OCI-M1 (cell line): ENCODE measurements around the gene NELL1.

ENCODE experiments used
- DNase-seq: peaks from one replicate; lab custom pipeline; 2025; lab: John Stamatoyannopoulos, UW

NELL1 gene

GRCh38 chr11:20668131-20668809 lies 1.1 kb upstream of the NELL1 start:
- no peak for DNase-seq

GRCh38 chr11:20669820-20670684 lies 666 bp downstream of the NELL1 start:
- no peak for DNase-seq

- no peak for DNase-seq
These were observed 1.6 kb downstream of the NELL1 start for GRCh38 chr11:20670932-20671403.

GRCh38 chr11:20671856-20672546 lies 2.6 kb downstream of the NELL1 start:
- peak; percentile 29 for DNase-seq

- DNase-seq: peak; percentile 9
These were observed 3.2 kb downstream of the NELL1 start for GRCh38 chr11:20672575-20672974.

- no peak for DNase-seq
These were observed 7.3 kb downstream of the NELL1 start for GRCh38 chr11:20676658-20677057.

- no peak for DNase-seq
These were observed 19.4 kb downstream of the NELL1 start for GRCh38 chr11:20688761-20689160.

- DNase-seq: no peak
These were observed 38.5 kb downstream of the NELL1 start for GRCh38 chr11:20707876-20708275.

- DNase-seq: no peak
These were observed 43.5 kb downstream of the NELL1 start for GRCh38 chr11:20712912-20713311.

- DNase-seq: no peak
These were observed 46.1 kb downstream of the NELL1 start for GRCh38 chr11:20715464-20715863.

GRCh38 chr11:20715931-20716330 lies 46.5 kb downstream of the NELL1 start:
- DNase-seq: no peak

GRCh38 chr11:20719821-20720220 lies 50.4 kb downstream of the NELL1 start:
- no peak for DNase-seq

- DNase-seq: no peak
These were observed 54.0 kb downstream of the NELL1 start for GRCh38 chr11:20723366-20723765.

- DNase-seq: no peak
These were observed 60.3 kb downstream of the NELL1 start for GRCh38 chr11:20729597-20730105.

GRCh38 chr11:20731676-20732215 lies 62.4 kb downstream of the NELL1 start:
- DNase-seq: no peak

- DNase-seq: no peak
These were observed 69.7 kb downstream of the NELL1 start for GRCh38 chr11:20739107-20739506.

GRCh38 chr11:20739577-20739976 lies 70.2 kb downstream of the NELL1 start:
- DNase-seq: no peak

GRCh38 chr11:20754933-20755332 lies 85.5 kb downstream of the NELL1 start:
- DNase-seq: peak; percentile 59

- DNase-seq: no peak
These were observed 90.2 kb downstream of the NELL1 start for GRCh38 chr11:20759541-20759940.

GRCh38 chr11:20760811-20761210 lies 91.4 kb downstream of the NELL1 start:
- DNase-seq: no peak

- no peak for DNase-seq
These were observed 92.9 kb downstream of the NELL1 start for GRCh38 chr11:20762116-20762844.
